Activated T-helper 2 cell treated with anti-CD3 and anti-CD28 coated beads, Interferon-gamma antibody, Interleukin-2, Interleukin-4, amounts not matched to agents 10 μg/mL and 5 μg/mL and 100 μg/mL, durations not matched to agents 14 hours and 24 hours and 36 hours (primary cell): ENCODE results near the gene PEAK1. TPM values are rescaled to one million over a fixed set of nuclear protein-coding genes. Genes with fewer than 3 reads are reported as not detected.

Source experiments
- DNase-seq: peaks from one replicate; pipeline ENCODE4 v3.0.0; 2021; ENCODE audit warnings: low spot score
- H3K27ac Mint-ChIP-seq: one replicate; pipeline ENCODE4 v1.8.0; 2021; ENCODE audit warnings: mixed read lengths
- H3K27me3 Mint-ChIP-seq: one replicate; pipeline ENCODE4 v1.8.0; 2021; ENCODE audit warnings: low read depth, mixed read lengths
- H3K36me3 Mint-ChIP-seq: one replicate; pipeline ENCODE4 v1.8.0; 2021; ENCODE audit warnings: low read depth, mixed read lengths
- H3K4me1 Mint-ChIP-seq: one replicate; pipeline ENCODE4 v1.8.0; 2021; ENCODE audit warnings: low read depth, mixed read lengths
- H3K4me3 Mint-ChIP-seq: one replicate; pipeline ENCODE4 v1.8.0; 2021; ENCODE audit warnings: low read depth, mild to moderate bottlenecking, moderate library complexity, mixed read lengths
- H3K9me3 Mint-ChIP-seq: one replicate; pipeline ENCODE4 v1.8.0; 2021; ENCODE audit warnings: mixed read lengths
- intact Hi-C: fragments of 100-400 bp; cut with micrococcal nuclease; formaldehyde crosslinking; loops from one replicate; pipeline ENCODE4 v1.15.1; 2023
- total RNA-seq: library from RNA; stranded (reverse); gene quantifications from 2 replicates; pipeline ENCODE4 v1.2.3, GENCODE V29; 2022

The PEAK1 gene
- total RNA-seq, 1 donor from 2014 or later = 26.0 TPM

DNA sequence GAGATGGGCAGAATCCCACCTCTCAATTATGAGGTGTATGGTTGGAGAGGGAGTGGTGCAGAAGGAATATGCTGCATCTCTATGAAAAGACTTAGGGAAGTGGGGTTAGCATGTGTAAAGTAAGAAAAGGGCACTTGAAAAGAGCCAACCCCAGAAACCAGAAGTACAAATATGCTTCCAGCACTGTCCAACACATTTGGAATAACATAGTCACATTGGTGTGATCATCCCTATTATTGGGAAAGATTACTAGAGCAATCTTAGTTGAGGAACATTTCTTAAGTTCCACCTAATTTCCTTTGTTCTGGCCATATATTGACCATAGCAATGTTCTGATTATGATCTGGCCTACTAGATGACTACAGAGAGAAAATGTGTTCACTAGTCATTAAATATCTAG lies 35.0 kb upstream of the PEAK1 start:
- H3K4me1 Mint-ChIP-seq = peaks cover 23% of the 10 kb centered on the region
- H3K9me3 Mint-ChIP-seq = no peaks in the 10 kb centered on the region
- no peak overlapping the region for H3K4me3 Mint-ChIP-seq
- intact Hi-C loops = loop anchor here (5.0 kb wide), 1 partner anchor 38 kb away; no protein-coding TSS in a partner anchor
- DNase-seq = no peak
- H3K36me3 Mint-ChIP-seq = peaks cover 14% of the 10 kb centered on the region
- H3K27ac Mint-ChIP-seq = no peak overlapping the region
- no peaks in the 10 kb centered on the region for H3K27me3 Mint-ChIP-seq

- Mint-ChIP-seq H3K36me3 (peaks cover 11% of the 10 kb centered on the region), H3K27ac (no peak overlapping the region), H3K4me1 (peaks cover 23% of the 10 kb centered on the region), H3K27me3 (no peaks in the 10 kb centered on the region), H3K4me3 (no peak overlapping the region), H3K9me3 (no peaks in the 10 kb centered on the region)
- no peak for DNase-seq
- intact Hi-C loops = no loop called here
These were observed 34.4 kb upstream of the PEAK1 start for GRCh38 chr15:77454265-77454664.

DNA sequence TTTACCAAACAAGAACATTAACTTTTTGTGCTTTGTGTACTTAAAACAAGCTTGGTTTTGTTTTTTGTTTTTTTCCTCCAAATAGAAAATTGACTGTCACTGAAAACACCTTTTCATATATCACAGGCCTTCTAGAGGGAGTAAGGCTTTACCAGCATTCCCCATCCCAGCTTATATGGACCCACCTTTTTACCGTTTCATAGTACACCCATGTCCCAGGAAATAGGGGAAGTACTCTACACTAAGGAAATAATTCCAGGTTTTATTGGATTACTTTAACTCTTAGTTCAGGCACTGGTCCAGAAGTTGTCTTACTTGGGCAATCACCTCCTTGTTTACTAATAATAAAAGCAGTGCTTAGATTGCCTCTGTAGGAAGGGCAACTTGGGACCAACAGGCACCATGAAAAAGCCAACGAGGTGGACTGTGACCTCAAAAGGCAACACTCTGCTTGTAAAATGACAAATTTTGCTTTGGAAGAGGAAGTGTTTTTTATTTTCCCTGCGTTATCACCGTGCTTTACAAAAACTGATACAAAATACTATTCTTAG lies 27.0 kb upstream of the PEAK1 start:
- H3K4me3 Mint-ChIP-seq = no peak overlapping the region
- H3K9me3 Mint-ChIP-seq = no peaks in the 10 kb centered on the region
- H3K4me1 Mint-ChIP-seq = peaks cover 8% of the 10 kb centered on the region
- H3K27me3 Mint-ChIP-seq = no peaks in the 10 kb centered on the region
- intact Hi-C loops = no loop called here
- H3K27ac Mint-ChIP-seq = no peak overlapping the region
- DNase-seq = no peak
- H3K36me3 Mint-ChIP-seq = peaks cover 6% of the 10 kb centered on the region

- no peak for DNase-seq
- Mint-ChIP-seq H3K36me3 (peaks cover 13% of the 10 kb centered on the region), H3K9me3 (no peaks in the 10 kb centered on the region), H3K27ac (no peak overlapping the region), H3K27me3 (no peaks in the 10 kb centered on the region), H3K4me3 (no peak overlapping the region), H3K4me1 (peaks cover 14% of the 10 kb centered on the region)
- intact Hi-C loops = no loop called here
These were observed 20.6 kb upstream of the PEAK1 start for GRCh38 chr15:77440378-77440999.

DNA sequence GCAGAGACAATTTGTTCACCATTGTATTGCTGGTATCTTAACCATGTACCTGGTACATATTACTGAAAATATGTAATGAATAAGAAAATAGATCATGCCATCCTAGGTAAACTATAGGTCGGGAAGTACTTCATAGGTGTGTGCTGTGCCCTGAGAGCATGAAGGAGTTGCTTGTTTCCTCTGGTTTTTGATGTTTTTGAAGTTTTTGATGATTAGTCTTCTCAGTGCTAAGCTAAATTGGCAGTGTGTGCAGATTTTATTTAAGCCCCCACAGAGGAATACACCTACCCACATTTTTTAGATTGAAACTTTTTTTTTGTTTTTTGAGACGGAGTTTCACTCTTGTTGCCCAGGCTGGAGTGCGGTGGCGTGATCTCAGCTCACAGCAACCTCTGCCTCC lies 17.4 kb upstream of the PEAK1 start:
- H3K27ac Mint-ChIP-seq = no peak overlapping the region
- no peaks in the 10 kb centered on the region for H3K27me3 Mint-ChIP-seq
- H3K4me1 Mint-ChIP-seq = peaks cover 10% of the 10 kb centered on the region
- intact Hi-C loops = no loop called here
- no peak for DNase-seq
- H3K36me3 Mint-ChIP-seq = peaks cover 13% of the 10 kb centered on the region
- H3K9me3 Mint-ChIP-seq = no peaks in the 10 kb centered on the region
- H3K4me3 Mint-ChIP-seq = no peak overlapping the region

GRCh38 chr15:77436822-77437221 lies 16.9 kb upstream of the PEAK1 start:
- Mint-ChIP-seq H3K4me3 (no peak overlapping the region), H3K27ac (no peak overlapping the region), H3K36me3 (peaks cover 13% of the 10 kb centered on the region), H3K27me3 (no peaks in the 10 kb centered on the region), H3K4me1 (peaks cover 10% of the 10 kb centered on the region), H3K9me3 (no peaks in the 10 kb centered on the region)
- intact Hi-C loops = no loop called here
- DNase-seq = no peak

DNA sequence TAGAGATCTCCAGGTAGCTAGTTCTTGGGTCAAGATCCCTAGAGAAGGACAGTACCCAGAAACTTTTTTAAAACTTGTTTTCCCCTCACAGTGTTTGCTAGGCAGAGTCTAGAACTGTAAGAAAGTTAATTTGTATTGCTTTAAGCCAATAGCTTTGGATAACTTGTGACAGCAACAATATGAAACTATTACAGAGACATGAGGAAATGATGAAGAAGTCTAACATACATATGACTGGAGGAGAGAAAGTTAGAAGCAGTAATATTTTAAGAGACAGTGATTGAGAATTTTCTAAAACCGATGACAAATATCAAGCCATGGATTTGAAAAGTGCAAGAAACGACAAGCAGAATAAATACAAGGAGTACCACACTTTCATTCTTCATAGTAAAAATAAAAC lies 10.7 kb upstream of the PEAK1 start:
- H3K9me3 Mint-ChIP-seq = no peaks in the 10 kb centered on the region
- no peaks in the 10 kb centered on the region for H3K27me3 Mint-ChIP-seq
- H3K4me1 Mint-ChIP-seq = peaks cover 32% of the 10 kb centered on the region
- H3K27ac Mint-ChIP-seq = no peak overlapping the region
- peaks cover 5% of the 10 kb centered on the region for H3K36me3 Mint-ChIP-seq
- no peak for DNase-seq
- intact Hi-C loops = loop anchor here (1.0 kb wide), 1 partner anchor 21 kb away; no protein-coding TSS in a partner anchor
- H3K4me3 Mint-ChIP-seq = no peak overlapping the region

DNA sequence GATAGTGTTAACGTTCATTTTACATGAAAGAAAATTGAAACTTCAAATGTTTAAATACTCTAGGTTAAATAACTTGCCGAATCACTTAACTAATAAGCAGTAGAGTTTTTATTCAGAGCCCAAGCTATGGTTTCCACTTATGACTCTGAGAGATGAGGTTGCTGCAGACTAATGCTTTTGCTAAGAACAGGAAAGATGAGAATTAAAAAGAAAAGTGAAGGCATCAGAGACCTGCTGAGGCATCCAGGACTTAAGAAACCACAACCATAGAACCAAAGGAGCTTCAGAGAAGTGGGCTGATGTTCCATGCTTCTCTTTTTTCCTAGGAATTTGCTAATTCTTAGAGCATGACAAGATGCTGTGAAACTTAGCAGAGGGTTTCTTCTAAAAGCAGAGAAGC lies 10.3 kb upstream of the PEAK1 start:
- intact Hi-C loops = loop anchor here (1.0 kb wide), 1 partner anchor 21 kb away; no protein-coding TSS in a partner anchor
- DNase-seq = no peak
- Mint-ChIP-seq H3K27ac (no peak overlapping the region), H3K27me3 (no peaks in the 10 kb centered on the region), H3K9me3 (no peaks in the 10 kb centered on the region), H3K4me1 (peaks cover 36% of the 10 kb centered on the region), H3K4me3 (no peak overlapping the region), H3K36me3 (peaks cover 5% of the 10 kb centered on the region)

DNA sequence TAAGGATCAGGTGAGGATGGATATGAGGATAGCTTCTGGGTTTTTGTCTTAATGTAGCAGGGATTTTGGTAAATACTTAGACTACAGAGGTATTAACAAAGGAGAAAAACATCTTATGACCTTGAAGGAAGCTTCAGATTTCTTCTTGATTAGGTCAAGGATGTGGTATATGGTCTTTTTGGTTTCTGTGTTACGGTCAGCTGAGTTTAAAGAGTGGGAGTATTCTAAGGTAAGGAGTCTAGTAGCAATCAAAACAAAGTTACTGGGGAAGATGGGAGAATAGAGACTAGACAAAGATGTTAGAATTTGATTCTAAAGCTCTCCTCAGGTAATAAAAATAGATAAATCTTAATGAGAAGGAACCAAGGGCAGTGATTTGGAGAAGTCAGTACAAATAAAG lies 7.0 kb upstream of the PEAK1 start:
- DNase-seq = no peak
- Mint-ChIP-seq H3K9me3 (no peaks in the 10 kb centered on the region), H3K4me3 (no peak overlapping the region), H3K27ac (no peak overlapping the region), H3K36me3 (peaks cover 5% of the 10 kb centered on the region), H3K27me3 (no peaks in the 10 kb centered on the region), H3K4me1 (peaks cover 47% of the 10 kb centered on the region)
- intact Hi-C loops = no loop called here

- Mint-ChIP-seq H3K9me3 (no peaks in the 10 kb centered on the region), H3K4me1 (peaks cover 52% of the 10 kb centered on the region), H3K27me3 (no peaks in the 10 kb centered on the region), H3K4me3 (no peak overlapping the region), H3K36me3 (peaks cover 5% of the 10 kb centered on the region), H3K27ac (no peak overlapping the region)
- no peak for DNase-seq
- intact Hi-C loops = no loop called here
These were observed 6.5 kb upstream of the PEAK1 start for GRCh38 chr15:77426377-77426776.

DNA sequence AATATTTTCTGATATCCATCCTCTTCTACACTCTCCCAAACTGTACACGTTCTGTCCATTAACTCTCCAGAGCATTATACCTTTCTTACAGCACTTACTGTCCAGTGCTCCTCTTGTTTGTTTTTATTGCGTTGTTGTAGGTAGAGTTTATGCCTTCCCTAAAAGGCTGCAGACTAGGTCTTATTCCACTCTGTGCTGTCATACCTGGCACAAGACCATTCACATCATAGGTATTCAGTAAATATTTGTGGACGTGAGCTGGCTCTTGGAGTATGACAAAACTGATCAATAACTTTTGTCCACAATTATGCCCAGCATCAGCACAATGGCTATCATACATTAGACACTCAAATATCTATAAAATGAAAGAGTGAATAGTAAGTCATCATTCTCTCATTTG lies 5.2 kb upstream of the PEAK1 start:
- H3K9me3 Mint-ChIP-seq = no peaks in the 10 kb centered on the region
- no peak overlapping the region for H3K4me3 Mint-ChIP-seq
- no peaks in the 10 kb centered on the region for H3K36me3 Mint-ChIP-seq
- no peak for DNase-seq
- H3K4me1 Mint-ChIP-seq = peaks cover 46% of the 10 kb centered on the region
- intact Hi-C loops = no loop called here
- no peak overlapping the region for H3K27ac Mint-ChIP-seq
- H3K27me3 Mint-ChIP-seq = no peaks in the 10 kb centered on the region

GRCh38 chr15:77421370-77421700 lies 1.4 kb upstream of the PEAK1 start:
- Mint-ChIP-seq H3K27ac (peak overlapping the region; percentile 97), H3K9me3 (no peaks in the 10 kb centered on the region), H3K27me3 (no peaks in the 10 kb centered on the region), H3K4me1 (peaks cover 47% of the 10 kb centered on the region), H3K4me3 (peak overlapping the region; percentile 96), H3K36me3 (peaks cover 5% of the 10 kb centered on the region)
- no peak for DNase-seq
- intact Hi-C loops = loop anchor here (2.0 to 5.0 kb wide), 3 partner anchors 19 to 234 kb away; no protein-coding TSS in a partner anchor

- DNase-seq = peak; percentile 52
- H3K27ac Mint-ChIP-seq = peak within 1 kb of the TSS; percentile 97
- peak within 1 kb of the TSS; percentile 96 for H3K4me3 Mint-ChIP-seq
- H3K27me3 Mint-ChIP-seq = no peaks in the 10 kb centered on the region
- peaks cover 42% of the 10 kb centered on the region for H3K4me1 Mint-ChIP-seq
- H3K36me3 Mint-ChIP-seq = peaks cover 5% of the 10 kb centered on the region
- intact Hi-C loops = loop anchor here (2.0 to 5.0 kb wide), 3 partner anchors 18 to 233 kb away; no protein-coding TSS in a partner anchor
- no peaks in the 10 kb centered on the region for H3K9me3 Mint-ChIP-seq
These were observed 886 bp upstream of the PEAK1 start, which contains the start of gene HMG20A for GRCh38 chr15:77420610-77421369. HMG20A (plus strand) TSS chr15:77420888; CDS start chr15:77458408, 37,520 bp downstream.
